Ovary (tissue), 3 donors: ENCODE results near the gene ALKBH5.

Source experiments
- CTCF ChIP-seq, 3 donors: fragments of 450-650 bp in 2 of 3; fragments of 200-600 bp in 1 of 3; IDR thresholded peaks; one replicate each; pipeline versions ENCODE4 v1.5.1 to v1.8.0; 2016 to 2022; ENCODE audit warnings: antibody characterized with exemption in 3 of 3, mild to moderate bottlenecking in 1 of 3
- EP300 ChIP-seq: sonication (generic); formaldehyde crosslinking; IDR thresholded peaks from one replicate; pipeline ENCODE4 v1.6.1; 2017; ENCODE audit warnings: antibody characterized with exemption
- POLR2A ChIP-seq: fragments of 450-650 bp; IDR thresholded peaks from one replicate; pipeline ENCODE4 v1.6.1; 2017; ENCODE audit warnings: antibody characterized with exemption, mild to moderate bottlenecking, moderate library complexity
- donor health status: DM: no; HTN: no; CAD: no.

- TF ChIP-seq EP300 = no peak
- TF ChIP-seq POLR2A = no peak
- no peak for TF ChIP-seq CTCF (IDR thresholded peaks at IDR 0.05)
Observed at GRCh38 chr17:18250259-18250658, 66.6 kb downstream of the ALKBH5 start.
